K562 (cell line): ENCODE measurements around the gene CAB39.

Source experiments
- ATF2 ChIP-seq: sonication (generic); formaldehyde crosslinking; IDR thresholded peaks from 2 replicates; pipeline ENCODE4 v1.8.1; 2022; ENCODE audit warnings: missing genetic modification reagents
- CBFA2T2 ChIP-seq: fragments of 450-650 bp; conservative IDR thresholded peaks from 2 replicates; pipeline ENCODE4 v1.6.1; 2017; ENCODE audit warnings: mild to moderate bottlenecking
- EZH2 ChIP-seq: IDR thresholded peaks from 2 replicates; pipeline ENCODE4 v1.6.1; 2012; ENCODE audit warnings: low read depth, mild to moderate bottlenecking, inconsistent platforms, low read length, borderline replicate concordance
- GTF2E2 ChIP-seq: fragments of 200-800 bp; sonication (Bioruptor generic); IDR thresholded peaks from 2 replicates; pipeline ENCODE4 v1.6.1; 2016; ENCODE audit warnings: missing genetic modification characterization, missing compliant biosample characterization
- NR1H2 ChIP-seq: sonication (generic); formaldehyde crosslinking; IDR thresholded peaks from 2 replicates; pipeline ENCODE4 v1.4.0; 2020; ENCODE audit warnings: mild to moderate bottlenecking, missing genetic modification reagents
- SAP30 ChIP-seq: fragments of 200-600 bp; sonication (generic); IDR thresholded peaks from 2 replicates; pipeline ENCODE4 v1.6.1; 2012; ENCODE audit warnings: borderline replicate concordance, low read depth, mild to moderate bottlenecking, moderate library complexity, low read length, control low read depth, inconsistent platforms; ENCODE audit not compliant: insufficient read depth, poor library complexity, severe bottlenecking
- SP1 ChIP-seq: sonication (generic); formaldehyde crosslinking; IDR thresholded peaks from 2 replicates; pipeline ENCODE4 v1.8.1; 2022; ENCODE audit warnings: mild to moderate bottlenecking, missing genetic modification reagents
- SRF ChIP-seq, 2 experiments: fragments of 250-450, 450-650 bp in 1 of 2; sonication (Bioruptor Pico) in 1 of 2; sonication (generic) in 1 of 2; formaldehyde crosslinking; IDR thresholded peaks; 2 replicates each; pipeline versions ENCODE4 v1.5.0 to v1.5.1; 2020 to 2022; ENCODE audit warnings: mild to moderate bottlenecking in 1 of 2, missing genetic modification reagents in 1 of 2
- ZBTB7A ChIP-seq: IDR thresholded peaks from 2 replicates; pipeline ENCODE4 v1.6.1; 2011; ENCODE audit warnings: low read depth, mild to moderate bottlenecking, low read length, moderate library complexity, borderline replicate concordance; ENCODE audit not compliant: control insufficient read depth
- ZC3H11A ChIP-seq: IDR thresholded peaks from 2 replicates; pipeline ENCODE4 v1.6.1; 2012; ENCODE audit warnings: low read depth, low read length, improper control_type of control experiment

- TF ChIP-seq EZH2 = no peak
- no peak for TF ChIP-seq NR1H2 (CRISPR knock-in tag)
- TF ChIP-seq ATF2 = no peak
- TF ChIP-seq ZBTB7A = no peak
- TF ChIP-seq GTF2E2 (tag) = no peak
- TF ChIP-seq SAP30 = no peak
- TF ChIP-seq CBFA2T2 = no peak
- no peak for TF ChIP-seq SP1 (CRISPR knock-in tag)
- TF ChIP-seq SRF (CRISPR knock-in tag; IDR thresholded peaks at IDR 0.05) = no peak
- TF ChIP-seq ZC3H11A = no peak
Observed at GRCh38 chr2:230759481-230760167, 47.0 kb downstream of the CAB39 start.
